ENCODE results near the gene OLIG2.
A peak's percentile ranks its signal among the peaks of the same experiment; 100 is the strongest.

The OLIG2 gene

DNA sequence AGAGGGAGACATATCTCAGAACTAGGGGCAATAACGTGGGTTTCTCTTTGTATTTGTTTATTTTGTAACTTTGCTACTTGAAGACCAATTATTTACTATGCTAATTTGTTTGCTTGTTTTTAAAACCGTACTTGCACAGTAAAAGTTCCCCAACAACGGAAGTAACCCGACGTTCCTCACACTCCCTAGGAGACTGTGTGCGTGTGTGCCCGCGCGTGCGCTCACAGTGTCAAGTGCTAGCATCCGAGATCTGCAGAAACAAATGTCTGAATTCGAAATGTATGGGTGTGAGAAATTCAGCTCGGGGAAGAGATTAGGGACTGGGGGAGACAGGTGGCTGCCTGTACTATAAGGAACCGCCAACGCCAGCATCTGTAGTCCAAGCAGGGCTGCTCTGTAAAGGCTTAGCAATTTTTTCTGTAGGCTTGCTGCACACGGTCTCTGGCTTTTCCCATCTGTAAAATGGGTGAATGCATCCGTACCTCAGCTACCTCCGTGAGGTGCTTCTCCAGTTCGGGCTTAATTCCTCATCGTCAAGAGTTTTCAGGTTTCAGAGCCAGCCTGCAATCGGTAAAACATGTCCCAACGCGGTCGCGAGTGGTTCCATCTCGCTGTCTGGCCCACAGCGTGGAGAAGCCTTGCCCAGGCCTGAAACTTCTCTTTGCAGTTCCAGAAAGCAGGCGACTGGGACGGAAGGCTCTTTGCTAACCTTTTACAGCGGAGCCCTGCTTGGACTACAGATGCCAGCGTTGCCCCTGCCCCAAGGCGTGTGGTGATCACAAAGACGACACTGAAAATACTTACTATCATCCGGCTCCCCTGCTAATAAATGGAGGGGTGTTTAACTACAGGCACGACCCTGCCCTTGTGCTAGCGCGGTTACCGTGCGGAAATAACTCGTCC, 1.3 kb upstream of the OLIG2 start:
- Mint-ChIP-seq H3K4me3 (peak overlapping the region; percentile 68), H3K4me1 (ENCODE audit: low read depth) (peaks cover 73% of the 10 kb centered on the region), H3K27me3 (peaks cover 97% of the 10 kb centered on the region), H3K36me3 (ENCODE audit: low read depth) (no peaks in the 10 kb centered on the region), H3K9me3 (no peaks in the 10 kb centered on the region), H3K27ac (no peak overlapping the region)
- intact Hi-C loops (cut with micrococcal nuclease): loop anchor here (5.0 kb wide), 1 partner anchor 48 kb away; the partner anchor contains the start of gene OLIG1

DNA sequence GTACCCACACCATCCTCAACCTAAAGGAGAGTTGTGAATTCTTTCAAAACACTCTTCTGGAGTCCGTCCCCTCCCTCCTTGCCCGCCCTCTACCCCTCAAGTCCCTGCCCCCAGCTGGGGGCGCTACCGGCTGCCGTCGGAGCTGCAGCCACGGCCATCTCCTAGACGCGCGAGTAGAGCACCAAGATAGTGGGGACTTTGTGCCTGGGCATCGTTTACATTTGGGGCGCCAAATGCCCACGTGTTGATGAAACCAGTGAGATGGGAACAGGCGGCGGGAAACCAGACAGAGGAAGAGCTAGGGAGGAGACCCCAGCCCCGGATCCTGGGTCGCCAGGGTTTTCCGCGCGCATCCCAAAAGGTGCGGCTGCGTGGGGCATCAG, 638 bp upstream of the OLIG2 start:
- Mint-ChIP-seq H3K4me3 (no peak overlapping the region), H3K27ac (no peak overlapping the region), H3K36me3 (ENCODE audit: low read depth) (no peaks in the 10 kb centered on the region), H3K4me1 (ENCODE audit: low read depth) (peaks cover 71% of the 10 kb centered on the region), H3K27me3 (peaks cover 97% of the 10 kb centered on the region), H3K9me3 (no peaks in the 10 kb centered on the region)
- intact Hi-C loops (cut with micrococcal nuclease): loop anchor here (5.0 kb wide), 1 partner anchor 47 kb away; the partner anchor contains the start of gene OLIG1

- Mint-ChIP-seq H3K9me3 (no peaks in the 10 kb centered on the region), H3K4me1 (ENCODE audit: low read depth) (peaks cover 64% of the 10 kb centered on the region), H3K4me3 (peak overlapping the region; percentile 59), H3K27ac (peak overlapping the region; percentile 37), H3K27me3 (peaks cover 97% of the 10 kb centered on the region), H3K36me3 (ENCODE audit: low read depth) (no peaks in the 10 kb centered on the region)
- intact Hi-C loops (cut with micrococcal nuclease): loop anchor here (5.0 kb wide), 1 partner anchor 46 kb away; the partner anchor contains the start of gene OLIG1
Observed at GRCh38 chr21:33026443-33026858, 716 bp downstream of the OLIG2 start.

DNA sequence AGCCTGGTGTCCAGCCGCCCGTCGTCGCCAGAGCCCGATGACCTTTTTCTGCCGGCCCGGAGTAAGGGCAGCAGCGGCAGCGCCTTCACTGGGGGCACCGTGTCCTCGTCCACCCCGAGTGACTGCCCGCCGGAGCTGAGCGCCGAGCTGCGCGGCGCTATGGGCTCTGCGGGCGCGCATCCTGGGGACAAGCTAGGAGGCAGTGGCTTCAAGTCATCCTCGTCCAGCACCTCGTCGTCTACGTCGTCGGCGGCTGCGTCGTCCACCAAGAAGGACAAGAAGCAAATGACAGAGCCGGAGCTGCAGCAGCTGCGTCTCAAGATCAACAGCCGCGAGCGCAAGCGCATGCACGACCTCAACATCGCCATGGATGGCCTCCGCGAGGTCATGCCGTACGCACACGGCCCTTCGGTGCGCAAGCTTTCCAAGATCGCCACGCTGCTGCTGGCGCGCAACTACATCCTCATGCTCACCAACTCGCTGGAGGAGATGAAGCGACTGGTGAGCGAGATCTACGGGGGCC, 1.2 kb downstream of the OLIG2 start:
- peak overlapping the region; percentile 37 for H3K27ac Mint-ChIP-seq
- peak overlapping the region; percentile 59 for H3K4me3 Mint-ChIP-seq
- peaks cover 97% of the 10 kb centered on the region for H3K27me3 Mint-ChIP-seq
- peaks cover 64% of the 10 kb centered on the region for H3K4me1 Mint-ChIP-seq (ENCODE audit: low read depth)
- H3K9me3 Mint-ChIP-seq: no peaks in the 10 kb centered on the region
- intact Hi-C loops (cut with micrococcal nuclease): loop anchor here (5.0 kb wide), 1 partner anchor 45 kb away; the partner anchor contains the start of gene OLIG1
- H3K36me3 Mint-ChIP-seq (ENCODE audit: low read depth): no peaks in the 10 kb centered on the region

DNA sequence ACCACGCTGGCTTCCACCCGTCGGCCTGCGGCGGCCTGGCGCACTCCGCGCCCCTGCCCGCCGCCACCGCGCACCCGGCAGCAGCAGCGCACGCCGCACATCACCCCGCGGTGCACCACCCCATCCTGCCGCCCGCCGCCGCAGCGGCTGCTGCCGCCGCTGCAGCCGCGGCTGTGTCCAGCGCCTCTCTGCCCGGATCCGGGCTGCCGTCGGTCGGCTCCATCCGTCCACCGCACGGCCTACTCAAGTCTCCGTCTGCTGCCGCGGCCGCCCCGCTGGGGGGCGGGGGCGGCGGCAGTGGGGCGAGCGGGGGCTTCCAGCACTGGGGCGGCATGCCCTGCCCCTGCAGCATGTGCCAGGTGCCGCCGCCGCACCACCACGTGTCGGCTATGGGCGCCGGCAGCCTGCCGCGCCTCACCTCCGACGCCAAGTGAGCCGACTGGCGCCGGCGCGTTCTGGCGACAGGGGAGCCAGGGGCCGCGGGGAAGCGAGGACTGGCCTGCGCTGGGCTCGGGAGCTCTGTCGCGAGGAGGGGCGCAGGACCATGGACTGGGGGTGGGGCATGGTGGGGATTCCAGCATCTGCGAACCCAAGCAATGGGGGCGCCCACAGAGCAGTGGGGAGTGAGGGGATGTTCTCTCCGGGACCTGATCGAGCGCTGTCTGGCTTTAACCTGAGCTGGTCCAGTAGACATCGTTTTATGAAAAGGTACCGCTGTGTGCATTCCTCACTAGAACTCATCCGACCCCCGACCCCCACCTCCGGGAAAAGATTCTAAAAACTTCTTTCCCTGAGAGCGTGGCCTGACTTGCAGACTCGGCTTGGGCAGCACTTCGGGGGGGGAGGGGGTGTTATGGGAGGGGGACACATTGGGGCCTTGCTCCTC, 1.9 kb downstream of the OLIG2 start:
- no peaks in the 10 kb centered on the region for H3K9me3 Mint-ChIP-seq
- no peak overlapping the region for H3K4me3 Mint-ChIP-seq
- H3K27me3 Mint-ChIP-seq: peaks cover 97% of the 10 kb centered on the region
- no peaks in the 10 kb centered on the region for H3K36me3 Mint-ChIP-seq (ENCODE audit: low read depth)
- peaks cover 60% of the 10 kb centered on the region for H3K4me1 Mint-ChIP-seq (ENCODE audit: low read depth)
- no peak overlapping the region for H3K27ac Mint-ChIP-seq
- intact Hi-C loops (cut with micrococcal nuclease): loop anchor here (5.0 kb wide), 1 partner anchor 45 kb away; the partner anchor contains the start of gene OLIG1

DNA sequence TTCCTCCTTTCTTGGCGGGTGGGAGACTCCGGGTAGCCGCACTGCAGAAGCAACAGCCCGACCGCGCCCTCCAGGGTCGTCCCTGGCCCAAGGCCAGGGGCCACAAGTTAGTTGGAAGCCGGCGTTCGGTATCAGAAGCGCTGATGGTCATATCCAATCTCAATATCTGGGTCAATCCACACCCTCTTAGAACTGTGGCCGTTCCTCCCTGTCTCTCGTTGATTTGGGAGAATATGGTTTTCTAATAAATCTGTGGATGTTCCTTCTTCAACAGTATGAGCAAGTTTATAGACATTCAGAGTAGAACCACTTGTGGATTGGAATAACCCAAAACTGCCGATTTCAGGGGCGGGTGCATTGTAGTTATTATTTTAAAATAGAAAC, 2.5 kb downstream of the OLIG2 start:
- Mint-ChIP-seq H3K4me1 (ENCODE audit: low read depth) (peaks cover 56% of the 10 kb centered on the region), H3K36me3 (ENCODE audit: low read depth) (no peaks in the 10 kb centered on the region), H3K4me3 (peak overlapping the region; percentile 23), H3K27ac (no peak overlapping the region), H3K9me3 (no peaks in the 10 kb centered on the region), H3K27me3 (peaks cover 99% of the 10 kb centered on the region)
- intact Hi-C loops (cut with micrococcal nuclease): loop anchor here (5.0 kb wide), 1 partner anchor 44 kb away; the partner anchor contains the start of gene OLIG1

- Mint-ChIP-seq H3K4me3 (peak overlapping the region; percentile 2), H3K27ac (no peak overlapping the region), H3K27me3 (peaks cover 99% of the 10 kb centered on the region), H3K4me1 (ENCODE audit: low read depth) (peaks cover 52% of the 10 kb centered on the region), H3K36me3 (ENCODE audit: low read depth) (no peaks in the 10 kb centered on the region), H3K9me3 (no peaks in the 10 kb centered on the region)
- intact Hi-C loops (cut with micrococcal nuclease): loop anchor here (5.0 kb wide), 1 partner anchor 43 kb away; the partner anchor contains the start of gene OLIG1
Observed at GRCh38 chr21:33028773-33029384, 3.1 kb downstream of the OLIG2 start.

GRCh38 chr21:33029385-33029921, 3.7 kb downstream of the OLIG2 start:
- H3K4me3 Mint-ChIP-seq: peak overlapping the region; percentile 17

GRCh38 chr21:33029975-33030461, 4.3 kb downstream of the OLIG2 start:
- Mint-ChIP-seq H3K27ac (no peak overlapping the region), H3K4me3 (no peak overlapping the region), H3K9me3 (no peaks in the 10 kb centered on the region), H3K27me3 (peaks cover 96% of the 10 kb centered on the region), H3K4me1 (ENCODE audit: low read depth) (peaks cover 47% of the 10 kb centered on the region), H3K36me3 (ENCODE audit: low read depth) (no peaks in the 10 kb centered on the region)
- intact Hi-C loops (cut with micrococcal nuclease): loop anchor here (5.0 kb wide), 1 partner anchor 42 kb away; the partner anchor contains the start of gene OLIG1

More at GRCh38 chr21:33029385-33029921, 3.7 kb downstream of the OLIG2 start:
- Mint-ChIP-seq H3K36me3 (ENCODE audit: low read depth) (no peaks in the 10 kb centered on the region), H3K27ac (no peak overlapping the region), H3K9me3 (no peaks in the 10 kb centered on the region), H3K4me1 (ENCODE audit: low read depth) (peaks cover 47% of the 10 kb centered on the region), H3K27me3 (peaks cover 99% of the 10 kb centered on the region)
- intact Hi-C loops (cut with micrococcal nuclease): loop anchor here (5.0 kb wide), 1 partner anchor 43 kb away; the partner anchor contains the start of gene OLIG1

DNA sequence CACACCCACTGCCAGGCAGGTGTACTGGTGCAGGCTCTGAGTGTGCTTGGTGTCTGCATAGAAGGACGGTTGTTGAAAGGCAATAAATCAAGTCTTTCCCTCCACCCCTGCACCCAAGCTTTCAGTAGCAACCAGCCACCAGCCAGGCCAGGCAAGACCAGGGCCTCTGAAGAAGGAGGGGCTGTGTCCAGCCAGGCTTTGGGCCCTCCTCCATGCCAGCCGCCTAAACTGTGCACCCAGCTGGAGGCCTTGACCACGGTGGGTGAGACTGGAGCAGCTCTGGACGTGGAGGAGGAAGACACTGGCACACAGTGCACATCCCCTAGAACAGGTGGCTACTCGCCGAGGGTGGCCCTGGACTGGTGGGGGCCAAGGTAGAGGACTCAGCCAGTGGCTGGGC, 4.9 kb downstream of the OLIG2 start:
- Mint-ChIP-seq H3K27ac (no peak overlapping the region), H3K9me3 (no peaks in the 10 kb centered on the region), H3K27me3 (peaks cover 90% of the 10 kb centered on the region), H3K4me3 (no peak overlapping the region), H3K4me1 (ENCODE audit: low read depth) (peaks cover 41% of the 10 kb centered on the region), H3K36me3 (ENCODE audit: low read depth) (no peaks in the 10 kb centered on the region)
- intact Hi-C loops (cut with micrococcal nuclease): no loop called here

DNA sequence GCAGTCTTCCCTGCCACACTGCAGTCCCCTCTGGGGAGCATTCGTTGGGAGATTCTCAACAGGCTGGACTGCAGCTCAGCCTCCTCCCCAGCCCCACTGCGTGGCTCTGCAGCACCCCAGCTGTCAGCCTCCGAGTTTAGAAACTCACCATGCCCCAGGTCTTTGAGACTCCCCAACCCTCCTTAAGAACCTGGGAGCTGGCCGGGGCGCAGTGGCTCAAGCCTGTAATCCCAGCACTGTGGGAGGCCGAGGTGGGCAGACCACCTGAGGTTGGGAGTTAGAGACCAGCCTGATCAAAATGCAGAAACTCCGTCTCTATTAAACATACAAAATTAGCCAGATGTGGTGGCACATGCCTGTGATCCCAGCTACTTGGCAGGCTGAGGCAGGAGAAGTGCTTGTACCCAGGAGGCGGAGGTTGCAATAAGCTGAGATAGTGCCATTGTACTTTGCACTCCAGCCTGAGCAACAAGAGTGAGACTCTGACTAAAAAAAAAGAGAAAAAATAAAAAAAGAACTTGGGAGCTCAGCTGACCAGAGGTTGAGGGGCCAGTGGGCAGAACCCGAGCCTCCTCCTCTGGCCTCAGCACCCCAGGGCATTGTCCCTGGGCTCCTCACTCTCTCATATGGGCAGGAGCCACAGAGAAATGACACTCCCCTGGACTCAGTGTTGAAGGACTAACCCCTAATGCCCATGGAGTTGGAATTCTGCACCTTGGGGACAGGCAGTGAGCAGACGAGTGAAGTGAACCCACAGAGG, 5.6 kb downstream of the OLIG2 start:
- Mint-ChIP-seq H3K9me3 (no peaks in the 10 kb centered on the region), H3K27me3 (peaks cover 83% of the 10 kb centered on the region), H3K4me1 (ENCODE audit: low read depth) (peaks cover 39% of the 10 kb centered on the region), H3K36me3 (ENCODE audit: low read depth) (no peaks in the 10 kb centered on the region), H3K4me3 (no peak overlapping the region), H3K27ac (no peak overlapping the region)
- intact Hi-C loops (cut with micrococcal nuclease): no loop called here

DNA sequence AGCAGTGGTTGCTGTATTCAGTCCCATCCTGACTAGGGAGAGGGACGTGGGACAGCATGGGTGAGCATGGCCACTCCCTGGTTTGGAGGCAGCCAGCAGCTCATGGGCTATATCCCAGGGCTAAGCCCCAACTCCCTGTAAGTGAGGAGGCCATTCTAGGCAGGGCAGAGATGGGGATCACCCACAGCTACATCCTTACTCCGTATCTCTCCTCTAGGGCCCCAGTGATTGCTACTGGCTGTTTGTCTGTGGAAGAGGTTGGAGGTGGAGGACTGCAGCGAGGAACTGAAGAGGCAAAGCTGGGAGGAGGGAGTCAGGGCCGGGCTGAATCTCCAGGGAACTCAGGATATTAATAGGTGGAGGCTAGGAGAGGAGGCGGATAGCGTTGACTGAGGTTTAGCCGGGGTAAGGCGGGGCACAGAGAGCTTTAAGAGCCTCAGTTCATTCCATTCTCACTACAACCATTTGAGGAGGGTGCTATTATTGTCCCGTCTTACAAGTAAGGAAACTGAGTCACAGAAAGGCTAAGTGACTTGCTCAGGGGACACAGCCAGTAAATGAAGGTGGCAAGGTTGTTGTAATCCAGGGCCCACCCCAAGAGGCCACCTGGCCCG, 6.8 kb downstream of the OLIG2 start:
- Mint-ChIP-seq H3K4me1 (ENCODE audit: low read depth) (peaks cover 42% of the 10 kb centered on the region), H3K4me3 (no peak overlapping the region), H3K9me3 (no peaks in the 10 kb centered on the region), H3K27me3 (peaks cover 71% of the 10 kb centered on the region), H3K36me3 (ENCODE audit: low read depth) (no peaks in the 10 kb centered on the region), H3K27ac (no peak overlapping the region)
- intact Hi-C loops (cut with micrococcal nuclease): no loop called here

Data from dendritic cell treated with granulocyte-macrophage colony-stimulating factor and Interleukin-4, amounts not matched to agents 40 ng/mL and 50 ng/mL, for 4 days (primary cell).